GM18868 (cell line): ENCODE measurements around the gene ARRB1.
"Not testable (repeated sequence)": the region's sequence is repeated elsewhere in the genome, so short reads cannot be mapped to it uniquely, and the experiment has no call there.

Experiments
- ATAC-seq: cut with Tn5 transposase; IDR thresholded peaks from one replicate; pipeline ENCODE4 v1.9.1; 2021; ENCODE audit warnings: mild to moderate bottlenecking, moderate library complexity; ENCODE audit not compliant: unreplicated experiment

ARRB1 gene

GRCh38 chr11:75351541-75351790 is at the start of gene ARRB1:
Gene ARRB1 (minus strand): TSS chr11:75351661. CDS start chr11:75351607, 54 bp downstream.
- no peak for ATAC-seq

- ATAC-seq, result no peak
Measured at GRCh38 chr11:75400146-75400865, 48.8 kb upstream of the ARRB1 start.

GRCh38 chr11:75399344-75400145 is 48.1 kb upstream of the ARRB1 start, which contains the start of gene RPS3:
Gene RPS3 (plus strand): TSS chr11:75399518. CDS start chr11:75399548, 30 bp downstream.
- ATAC-seq, result peak; percentile 90

GRCh38 chr11:75398906-75399305 is 47.4 kb upstream of the ARRB1 start:
- no peak for ATAC-seq

- ATAC-seq, result no peak
Measured at GRCh38 chr11:75394085-75394840, 42.8 kb upstream of the ARRB1 start.

GRCh38 chr11:75389925-75390324 is 38.5 kb upstream of the ARRB1 start:
- no peak for ATAC-seq

- no peak for ATAC-seq
Measured at GRCh38 chr11:75389276-75389605, 37.8 kb upstream of the ARRB1 start.

- ATAC-seq, result no peak
Measured at GRCh38 chr11:75388386-75389275, 37.2 kb upstream of the ARRB1 start.

GRCh38 chr11:75387736-75388294 is 36.4 kb upstream of the ARRB1 start:
- no peak for ATAC-seq

GRCh38 chr11:75386942-75387630 is 35.6 kb upstream of the ARRB1 start:
- no peak for ATAC-seq

- ATAC-seq, result no peak
Measured at GRCh38 chr11:75384438-75385080, 33.1 kb upstream of the ARRB1 start.

GRCh38 chr11:75383246-75383645 is 31.8 kb upstream of the ARRB1 start:
- no peak for ATAC-seq

- no peak for ATAC-seq
Measured at GRCh38 chr11:75380716-75381420, 29.4 kb upstream of the ARRB1 start.

- no peak for ATAC-seq
Measured at GRCh38 chr11:75380245-75380644, 28.8 kb upstream of the ARRB1 start.

- ATAC-seq, result not testable (repeated sequence)
Measured at GRCh38 chr11:75378776-75379175, 27.3 kb upstream of the ARRB1 start.

- ATAC-seq, result no peak
Measured at GRCh38 chr11:75376175-75376574, 24.7 kb upstream of the ARRB1 start.

- no peak for ATAC-seq
Measured at GRCh38 chr11:75375626-75376025, 24.2 kb upstream of the ARRB1 start.

GRCh38 chr11:75374646-75375045 is 23.2 kb upstream of the ARRB1 start:
- ATAC-seq, result no peak

- no peak for ATAC-seq
Measured at GRCh38 chr11:75373201-75373600, 21.7 kb upstream of the ARRB1 start.
